ENCODE results near the gene PLXDC2. TPM values are rescaled to one million over a fixed set of nuclear protein-coding genes. Genes with fewer than 3 reads are reported as not detected.

The PLXDC2 gene
- total and polyA plus RNA-seq, 2 donors (not counting 1 experiment from before 2014, with no cell fraction given): 4.2 to 5.1 TPM

DNA sequence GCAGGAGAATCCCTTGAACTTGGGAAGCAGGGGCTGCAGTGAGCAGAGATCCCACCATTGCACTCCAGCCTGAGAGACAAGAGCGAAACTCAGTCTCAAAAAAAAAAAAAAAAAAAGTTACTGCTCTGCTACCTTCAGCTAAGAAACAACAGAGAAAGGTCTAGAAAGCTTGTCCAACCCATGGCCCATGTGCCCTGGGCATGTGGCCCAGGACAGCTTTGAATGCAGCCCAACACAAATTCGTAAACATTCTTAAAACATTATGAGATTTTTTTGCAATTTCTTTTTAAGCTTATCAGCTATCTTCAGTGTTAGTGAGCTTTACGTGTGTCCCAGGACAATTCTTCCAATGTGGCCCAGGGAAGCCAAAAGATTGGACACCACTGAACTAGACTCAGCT lies 22.9 kb downstream of the PLXDC2 start:
- no peaks in the 10 kb centered on the region for H3K27me3 ChIP-seq (ENCODE audit: control insufficient read depth, insufficient read depth, low read length)
- DNase-seq (ENCODE audit: low read depth in 2 of 2): no peak

DNA sequence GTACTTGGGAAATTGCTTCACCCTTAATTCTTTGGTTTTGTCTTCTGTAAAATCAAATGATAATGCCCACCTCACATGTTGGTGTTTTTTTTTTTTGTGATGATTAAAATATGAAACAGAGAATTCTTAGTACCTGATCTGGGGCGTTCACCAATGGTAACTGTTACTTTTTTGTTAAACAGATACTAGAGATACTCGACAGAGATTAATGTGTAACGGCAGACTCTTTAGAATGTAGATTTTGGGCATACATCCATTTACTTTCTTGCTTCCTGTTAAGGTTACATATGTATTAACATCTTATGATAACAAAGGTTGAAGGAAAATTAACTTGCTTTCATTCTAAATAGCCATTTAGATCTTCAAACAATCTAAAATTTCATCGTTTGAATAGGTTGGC lies 23.3 kb downstream of the PLXDC2 start:
- H3K27ac ChIP-seq (ENCODE audit: insufficient read depth, low read length): no peak overlapping the region
- no peaks in the 10 kb centered on the region for H3K27me3 ChIP-seq (ENCODE audit: control insufficient read depth, insufficient read depth, low read length)
- TF ChIP-seq, protein P1, sequence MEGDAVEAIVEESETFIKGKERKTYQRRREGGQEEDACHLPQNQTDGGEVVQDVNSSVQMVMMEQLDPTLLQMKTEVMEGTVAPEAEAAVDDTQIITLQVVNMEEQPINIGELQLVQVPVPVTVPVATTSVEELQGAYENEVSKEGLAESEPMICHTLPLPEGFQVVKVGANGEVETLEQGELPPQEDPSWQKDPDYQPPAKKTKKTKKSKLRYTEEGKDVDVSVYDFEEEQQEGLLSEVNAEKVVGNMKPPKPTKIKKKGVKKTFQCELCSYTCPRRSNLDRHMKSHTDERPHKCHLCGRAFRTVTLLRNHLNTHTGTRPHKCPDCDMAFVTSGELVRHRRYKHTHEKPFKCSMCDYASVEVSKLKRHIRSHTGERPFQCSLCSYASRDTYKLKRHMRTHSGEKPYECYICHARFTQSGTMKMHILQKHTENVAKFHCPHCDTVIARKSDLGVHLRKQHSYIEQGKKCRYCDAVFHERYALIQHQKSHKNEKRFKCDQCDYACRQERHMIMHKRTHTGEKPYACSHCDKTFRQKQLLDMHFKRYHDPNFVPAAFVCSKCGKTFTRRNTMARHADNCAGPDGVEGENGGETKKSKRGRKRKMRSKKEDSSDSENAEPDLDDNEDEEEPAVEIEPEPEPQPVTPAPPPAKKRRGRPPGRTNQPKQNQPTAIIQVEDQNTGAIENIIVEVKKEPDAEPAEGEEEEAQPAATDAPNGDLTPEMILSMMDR (conservative IDR thresholded peaks at IDR 0.05 in 1 of 2, IDR thresholded peaks at IDR 0.05 in 1 of 2; ENCODE audit: low read depth in 1 of 2, low read length in 2 of 2): no peak
- TF ChIP-seq EZH2 (IDR thresholded peaks at IDR 0.05; ENCODE audit: low read length, missing control alignments): no peak

More for the DNA sequence above, 22.9 kb downstream of the PLXDC2 start:
- Histone ChIP-seq H3K4me2 (ENCODE audit: extremely low read depth, insufficient read depth, low read length) (no peak overlapping the region), H3K79me2 (ENCODE audit: control insufficient read depth, insufficient read depth, low read length) (no peaks in the 10 kb centered on the region), H4K20me1 (ENCODE audit: control insufficient read depth, extremely low read depth, insufficient read depth, low read length) (no peaks in the 10 kb centered on the region), H2AFZ (ENCODE audit: low read length) (no peak overlapping the region), H3K36me3 (ENCODE audit: control insufficient read depth, insufficient read depth, low read length) (no peaks in the 10 kb centered on the region), H3K27ac (ENCODE audit: insufficient read depth, low read length) (no peak overlapping the region), H3K9me3 (ENCODE audit: control insufficient read depth, insufficient read depth, low read depth, low read length) (no peaks in the 10 kb centered on the region), H3K4me3 (replicated peaks in 1 of 4; ENCODE audit: control extremely low read depth in 1 of 4, insufficient read depth in 1 of 4, low read depth in 3 of 4, low read length in 4 of 4) (no peak overlapping the region), H3K4me1 (ENCODE audit: control insufficient read depth, extremely low read depth, insufficient read depth, low read length) (no peaks in the 10 kb centered on the region), H3K9ac (ENCODE audit: insufficient read depth, low read length) (no peak overlapping the region)
- TF ChIP-seq EZH2 (IDR thresholded peaks at IDR 0.05; ENCODE audit: low read length, missing control alignments): no peak
- TF ChIP-seq, protein P1 (conservative IDR thresholded peaks at IDR 0.05 in 1 of 2, IDR thresholded peaks at IDR 0.05 in 1 of 2; ENCODE audit: low read depth in 1 of 2, low read length in 2 of 2): no peak

DNA sequence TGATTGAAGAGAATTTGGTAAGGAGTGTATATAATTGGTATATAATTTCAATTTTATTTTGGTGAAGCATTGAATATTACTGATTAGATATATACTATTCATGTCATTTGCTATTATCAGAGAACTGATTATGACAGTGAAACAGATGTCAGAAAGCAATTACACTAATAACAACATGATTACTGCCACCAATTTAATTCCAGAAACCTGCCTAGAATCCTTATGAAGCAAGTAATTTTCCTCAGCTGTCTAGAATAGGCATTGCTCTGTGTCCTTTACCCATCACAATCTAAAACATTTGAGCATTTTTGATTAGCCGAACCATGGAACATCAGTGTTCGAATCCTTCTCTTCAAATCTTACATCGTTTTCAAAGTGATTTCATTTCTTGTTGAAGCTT lies 24.5 kb downstream of the PLXDC2 start:
- Histone ChIP-seq H3K79me2 (ENCODE audit: control insufficient read depth, insufficient read depth, low read length) (no peaks in the 10 kb centered on the region), H3K4me2 (ENCODE audit: extremely low read depth, insufficient read depth, low read length) (no peak overlapping the region), H3K9me3 (ENCODE audit: control insufficient read depth, insufficient read depth, low read depth, low read length) (no peaks in the 10 kb centered on the region), H3K27ac (ENCODE audit: insufficient read depth, low read length) (no peak overlapping the region), H4K20me1 (ENCODE audit: control insufficient read depth, extremely low read depth, insufficient read depth, low read length) (no peaks in the 10 kb centered on the region), H3K27me3 (ENCODE audit: control insufficient read depth, insufficient read depth, low read length) (no peaks in the 10 kb centered on the region), H3K4me3 (replicated peaks in 1 of 4; ENCODE audit: control extremely low read depth in 1 of 4, insufficient read depth in 1 of 4, low read depth in 3 of 4, low read length in 4 of 4) (no peak overlapping the region), H3K36me3 (ENCODE audit: control insufficient read depth, insufficient read depth, low read length) (no peaks in the 10 kb centered on the region), H3K4me1 (ENCODE audit: control insufficient read depth, extremely low read depth, insufficient read depth, low read length) (no peaks in the 10 kb centered on the region), H2AFZ (ENCODE audit: low read length) (no peak overlapping the region), H3K9ac (ENCODE audit: insufficient read depth, low read length) (no peak overlapping the region)
- no peak for DNase-seq (ENCODE audit: low read depth in 2 of 2)
- TF ChIP-seq EZH2 (IDR thresholded peaks at IDR 0.05; ENCODE audit: low read length, missing control alignments): no peak
- TF ChIP-seq, protein P1 (conservative IDR thresholded peaks at IDR 0.05 in 1 of 2, IDR thresholded peaks at IDR 0.05 in 1 of 2; ENCODE audit: low read depth in 1 of 2, low read length in 2 of 2): no peak

More for the DNA sequence above, 23.3 kb downstream of the PLXDC2 start:
- H3K4me2 ChIP-seq (ENCODE audit: extremely low read depth, insufficient read depth, low read length): no peak overlapping the region
- H3K4me3 ChIP-seq (replicated peaks in 1 of 4; ENCODE audit: control extremely low read depth in 1 of 4, insufficient read depth in 1 of 4, low read depth in 3 of 4, low read length in 4 of 4): no peak overlapping the region
- no peaks in the 10 kb centered on the region for H3K4me1 ChIP-seq (ENCODE audit: control insufficient read depth, extremely low read depth, insufficient read depth, low read length)
- H2AFZ ChIP-seq (ENCODE audit: low read length): no peak overlapping the region
- no peaks in the 10 kb centered on the region for H3K79me2 ChIP-seq (ENCODE audit: control insufficient read depth, insufficient read depth, low read length)
- DNase-seq (ENCODE audit: low read depth in 2 of 2): no peak
- no peak overlapping the region for H3K9ac ChIP-seq (ENCODE audit: insufficient read depth, low read length)
- H4K20me1 ChIP-seq (ENCODE audit: control insufficient read depth, extremely low read depth, insufficient read depth, low read length): no peaks in the 10 kb centered on the region
- H3K36me3 ChIP-seq (ENCODE audit: control insufficient read depth, insufficient read depth, low read length): no peaks in the 10 kb centered on the region
- no peaks in the 10 kb centered on the region for H3K9me3 ChIP-seq (ENCODE audit: control insufficient read depth, insufficient read depth, low read depth, low read length)
